Astrocyte of the cerebellum (primary cell): ENCODE data around the gene LRRFIP1.
"Not testable (repeated sequence)": the region's sequence is repeated elsewhere in the genome, so short reads cannot be mapped to it uniquely, and the experiment has no call there.

ENCODE experiments used
- DNase-seq: peaks from one replicate; pipeline ENCODE4 v3.0.0-alpha.2; 2011; ENCODE audit warnings: low read depth
- H3K4me3 ChIP-seq: 2 replicates; pipeline ENCODE4 v1.5.1; 2011; ENCODE audit warnings: mild to moderate bottlenecking, low read depth, low read length, moderate library complexity
- in situ Hi-C: cut with HindIII; loops from 2 replicates; pipeline ENCODE4 v1.10.0; 2017; ENCODE audit warnings: low sequenced_read_pairs
- TF ChIP-seq, protein P1 (sequence below): IDR thresholded peaks from 2 replicates; pipeline ENCODE4 v1.5.1; 2012; ENCODE audit warnings: low read length, low read depth, moderate library complexity, mild to moderate bottlenecking; ENCODE audit errors: missing control alignments

The LRRFIP1 gene

DNA sequence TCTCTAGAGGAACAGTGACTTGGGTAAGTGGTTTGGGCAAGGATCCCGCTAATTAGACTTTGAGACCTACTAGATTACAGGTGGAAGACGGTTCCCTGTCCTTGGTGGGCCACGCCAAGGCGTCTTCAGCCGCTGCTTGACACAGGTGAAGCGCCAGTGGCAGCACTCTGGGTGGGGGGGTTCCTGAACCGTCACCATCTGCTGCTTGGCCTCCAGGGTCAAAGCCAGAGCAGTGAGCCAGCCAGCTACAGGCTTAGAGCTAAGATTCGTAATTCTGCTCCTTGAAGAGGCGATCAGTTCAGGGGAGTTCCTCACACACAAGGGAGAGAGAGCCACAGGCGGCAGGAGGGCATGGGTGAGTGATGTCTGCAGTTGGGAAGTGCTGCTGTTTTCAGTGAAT, 131.8 kb downstream of the LRRFIP1 start:
- in situ Hi-C loops, result no loop called here
- no peak for DNase-seq
- TF ChIP-seq, protein P1, sequence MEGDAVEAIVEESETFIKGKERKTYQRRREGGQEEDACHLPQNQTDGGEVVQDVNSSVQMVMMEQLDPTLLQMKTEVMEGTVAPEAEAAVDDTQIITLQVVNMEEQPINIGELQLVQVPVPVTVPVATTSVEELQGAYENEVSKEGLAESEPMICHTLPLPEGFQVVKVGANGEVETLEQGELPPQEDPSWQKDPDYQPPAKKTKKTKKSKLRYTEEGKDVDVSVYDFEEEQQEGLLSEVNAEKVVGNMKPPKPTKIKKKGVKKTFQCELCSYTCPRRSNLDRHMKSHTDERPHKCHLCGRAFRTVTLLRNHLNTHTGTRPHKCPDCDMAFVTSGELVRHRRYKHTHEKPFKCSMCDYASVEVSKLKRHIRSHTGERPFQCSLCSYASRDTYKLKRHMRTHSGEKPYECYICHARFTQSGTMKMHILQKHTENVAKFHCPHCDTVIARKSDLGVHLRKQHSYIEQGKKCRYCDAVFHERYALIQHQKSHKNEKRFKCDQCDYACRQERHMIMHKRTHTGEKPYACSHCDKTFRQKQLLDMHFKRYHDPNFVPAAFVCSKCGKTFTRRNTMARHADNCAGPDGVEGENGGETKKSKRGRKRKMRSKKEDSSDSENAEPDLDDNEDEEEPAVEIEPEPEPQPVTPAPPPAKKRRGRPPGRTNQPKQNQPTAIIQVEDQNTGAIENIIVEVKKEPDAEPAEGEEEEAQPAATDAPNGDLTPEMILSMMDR, result no peak
- no peak overlapping the region for H3K4me3 ChIP-seq

DNA sequence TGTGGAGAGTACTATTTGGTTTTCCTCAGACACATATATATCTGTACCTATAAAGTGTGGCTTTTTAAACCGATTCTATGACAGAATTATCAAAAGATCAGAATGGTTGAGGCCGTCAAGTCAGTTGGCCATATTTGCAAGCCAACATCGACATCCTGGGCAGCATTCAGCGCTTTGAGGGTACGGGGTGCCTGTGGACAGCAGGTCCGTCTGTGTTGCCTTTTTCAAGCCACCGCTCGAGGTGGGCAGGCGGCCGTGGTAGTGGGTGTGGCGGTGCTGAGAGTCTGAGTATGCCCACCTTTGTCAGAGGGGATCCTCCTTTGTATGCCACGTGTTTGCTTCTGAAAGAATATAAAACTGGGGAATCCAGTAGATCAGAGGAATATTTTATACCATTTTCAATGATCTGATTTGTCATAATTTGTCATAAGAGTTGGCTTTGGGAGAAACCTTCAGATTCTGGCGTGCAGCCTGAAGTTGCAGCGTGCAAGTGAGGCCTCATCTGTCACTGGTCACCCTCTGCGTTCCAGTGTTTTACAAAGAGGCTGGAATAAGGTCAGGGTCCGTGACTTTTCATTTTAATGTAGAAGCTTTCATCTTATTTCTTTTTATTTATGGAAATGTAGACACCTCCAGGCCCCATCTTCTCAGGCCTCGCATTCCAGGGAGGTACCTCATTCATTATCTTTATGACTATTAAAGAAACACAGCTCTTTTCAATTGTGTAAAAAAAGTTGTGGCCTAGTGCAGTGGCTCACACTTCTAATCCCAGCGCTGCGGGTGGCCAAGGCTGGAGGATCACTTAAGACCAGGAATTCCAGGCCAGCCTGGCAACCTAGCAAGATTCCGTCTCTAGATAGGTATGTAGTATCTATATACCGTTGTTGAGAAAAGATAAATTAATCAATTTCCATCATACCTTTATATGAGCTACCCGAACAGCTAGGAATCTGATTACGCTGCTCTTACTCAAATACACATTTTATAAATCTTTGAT, 133.4 kb downstream of the LRRFIP1 start:
- TF ChIP-seq, protein P1, result no peak
- DNase-seq, result no peak
- in situ Hi-C loops, result no loop called here
- no peak overlapping the region for H3K4me3 ChIP-seq

DNA sequence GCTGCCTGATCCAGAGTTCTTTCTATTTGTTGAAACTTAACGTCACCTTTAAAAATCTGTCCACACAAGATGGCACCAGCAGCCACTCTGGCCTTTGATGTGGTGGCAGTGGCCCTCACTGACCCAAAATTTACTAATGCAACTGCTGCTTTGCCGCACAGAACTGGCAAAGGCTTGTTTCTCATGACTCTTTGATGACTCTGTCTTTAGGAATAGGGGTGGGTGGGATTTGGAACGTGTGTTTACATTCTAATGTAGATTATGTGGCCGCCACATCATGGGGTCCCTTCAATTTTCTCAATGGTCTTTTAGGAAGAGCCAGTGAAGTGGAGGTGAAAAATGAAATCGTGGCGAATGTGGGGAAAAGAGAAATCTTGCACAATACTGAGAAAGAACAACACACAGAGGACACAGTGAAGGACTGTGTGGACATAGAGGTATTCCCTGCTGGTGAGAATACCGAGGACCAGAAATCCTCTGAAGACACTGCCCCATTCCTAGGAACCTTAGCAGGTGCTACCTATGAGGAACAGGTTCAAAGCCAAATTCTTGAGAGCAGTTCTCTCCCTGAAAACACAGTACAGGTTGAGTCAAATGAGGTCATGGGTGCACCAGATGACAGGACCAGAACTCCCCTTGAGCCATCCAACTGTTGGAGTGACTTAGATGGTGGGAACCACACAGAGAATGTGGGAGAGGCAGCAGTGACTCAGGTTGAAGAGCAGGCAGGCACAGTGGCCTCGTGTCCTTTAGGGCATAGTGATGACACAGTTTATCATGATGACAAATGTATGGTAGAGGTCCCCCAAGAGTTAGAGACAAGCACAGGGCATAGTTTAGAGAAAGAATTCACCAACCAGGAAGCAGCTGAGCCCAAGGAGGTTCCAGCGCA, 135.2 kb downstream of the LRRFIP1 start:
- in situ Hi-C loops, result not testable (repeated sequence)

DNA sequence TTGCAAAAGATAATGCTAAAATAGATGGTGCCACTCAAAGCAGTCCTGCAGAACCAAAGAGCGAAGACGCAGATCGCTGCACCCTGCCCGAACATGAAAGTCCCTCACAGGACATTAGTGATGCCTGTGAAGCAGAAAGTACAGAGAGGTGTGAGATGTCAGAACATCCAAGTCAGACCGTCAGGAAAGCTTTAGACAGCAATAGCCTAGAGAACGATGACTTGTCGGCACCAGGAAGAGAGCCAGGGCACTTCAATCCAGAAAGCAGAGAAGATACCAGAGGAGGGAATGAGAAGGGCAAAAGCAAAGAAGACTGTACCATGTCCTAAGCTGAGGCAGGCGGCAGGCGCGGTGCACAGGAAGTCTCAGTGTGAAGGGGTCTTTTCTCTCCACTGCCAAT, 136.4 kb downstream of the LRRFIP1 start:
- TF ChIP-seq, protein P1, result no peak
- no peak overlapping the region for H3K4me3 ChIP-seq
- no peak for DNase-seq
- in situ Hi-C loops, result no loop called here

More for the DNA sequence above, 135.2 kb downstream of the LRRFIP1 start:
- H3K4me3 ChIP-seq, result not testable (repeated sequence)
- peak; percentile 83 for DNase-seq

DNA sequence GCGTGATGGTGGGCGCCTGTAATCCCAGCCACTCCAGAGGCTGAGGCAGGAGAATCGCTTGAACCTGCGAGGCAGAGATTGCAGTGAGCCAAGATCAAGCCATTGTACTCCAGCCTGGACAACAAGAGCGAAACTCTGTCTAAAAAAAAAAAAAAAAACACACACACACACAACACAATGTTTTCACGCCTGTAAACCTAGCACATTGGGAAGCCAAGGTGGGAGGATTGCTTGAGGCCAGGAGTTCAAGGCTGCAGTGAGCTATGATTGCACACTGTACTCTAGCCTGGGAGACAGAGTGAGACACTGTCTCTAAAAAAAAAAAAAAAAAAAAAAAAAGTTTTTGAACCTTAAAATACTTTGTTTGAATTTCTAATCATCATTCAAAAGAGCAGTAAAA, 137.7 kb downstream of the LRRFIP1 start:
- H3K4me3 ChIP-seq, in situ Hi-C loops, DNase-seq: not testable (repeated sequence)

DNA sequence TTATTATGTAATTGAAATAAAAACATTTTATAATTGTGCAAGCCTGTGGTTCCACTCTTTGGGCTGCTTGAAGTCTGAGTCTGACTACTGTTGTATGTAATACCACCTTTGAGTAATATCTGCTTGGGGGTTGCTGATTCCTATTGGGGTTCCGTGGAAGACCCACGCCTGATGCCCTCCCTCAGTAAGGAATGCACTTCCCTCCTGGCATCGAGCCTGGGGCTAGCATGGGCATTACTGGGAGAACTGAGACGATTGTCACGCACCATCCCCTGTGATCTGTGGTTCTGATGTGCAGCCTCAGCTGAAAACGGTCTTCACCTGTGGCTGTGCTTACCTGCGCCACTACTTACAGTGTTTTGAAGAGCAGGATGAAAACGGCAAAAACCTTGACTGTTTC, 138.5 kb downstream of the LRRFIP1 start:
- in situ Hi-C loops, result no loop called here
- no peak overlapping the region for H3K4me3 ChIP-seq
- TF ChIP-seq, protein P1, result no peak
- DNase-seq, result no peak

DNA sequence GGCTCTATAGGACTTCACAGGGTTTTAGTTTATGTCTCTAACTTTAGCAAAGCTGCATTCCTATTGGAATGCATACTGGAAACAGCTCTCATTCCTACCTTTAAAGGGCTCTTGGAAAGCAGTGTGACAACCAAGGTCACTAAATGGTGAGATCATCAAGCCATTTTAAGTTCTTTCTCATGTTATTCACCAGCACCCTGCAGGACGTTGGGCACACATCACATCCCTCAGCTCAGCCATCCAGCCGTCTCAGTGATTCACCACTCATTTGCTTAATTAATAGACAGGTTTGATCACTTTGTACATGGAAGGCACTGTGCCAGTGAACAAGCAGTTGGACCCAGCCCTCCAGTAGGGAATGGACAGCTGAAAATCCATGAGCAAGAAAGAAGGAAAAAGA, 139.0 kb downstream of the LRRFIP1 start:
- in situ Hi-C loops, result no loop called here

More for the DNA sequence above, 139.0 kb downstream of the LRRFIP1 start:
- DNase-seq, result peak; percentile 38
- H3K4me3 ChIP-seq, result no peak overlapping the region
- TF ChIP-seq, protein P1, result no peak
